ENCODE data around the gene MC2R.
A peak's percentile ranks its signal among the peaks of the same experiment; 100 is the strongest.
"Not testable (repeated sequence)": the region's sequence is repeated elsewhere in the genome, so short reads cannot be mapped to it uniquely, and the experiment has no call there.

MC2R gene

DNA sequence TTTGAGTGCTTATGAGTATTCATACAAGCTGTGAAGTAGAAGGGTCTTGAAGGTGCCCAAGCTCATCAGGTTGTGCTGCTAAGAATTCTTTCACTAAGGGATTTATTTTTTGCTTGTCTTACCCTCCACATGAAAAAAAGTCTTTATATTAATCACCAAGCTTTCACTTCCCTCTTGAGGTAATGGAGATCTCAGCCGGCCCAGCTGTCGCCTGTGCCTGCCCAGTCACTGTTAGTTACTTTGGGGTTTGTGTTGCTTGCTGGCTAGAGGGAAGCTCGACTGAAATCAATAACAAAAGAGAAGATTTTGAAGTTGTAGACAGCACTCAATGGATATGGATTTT is 21.9 kb downstream of the MC2R start:
- DNase-seq (ENCODE audit: low spot score) = no peak

DNA sequence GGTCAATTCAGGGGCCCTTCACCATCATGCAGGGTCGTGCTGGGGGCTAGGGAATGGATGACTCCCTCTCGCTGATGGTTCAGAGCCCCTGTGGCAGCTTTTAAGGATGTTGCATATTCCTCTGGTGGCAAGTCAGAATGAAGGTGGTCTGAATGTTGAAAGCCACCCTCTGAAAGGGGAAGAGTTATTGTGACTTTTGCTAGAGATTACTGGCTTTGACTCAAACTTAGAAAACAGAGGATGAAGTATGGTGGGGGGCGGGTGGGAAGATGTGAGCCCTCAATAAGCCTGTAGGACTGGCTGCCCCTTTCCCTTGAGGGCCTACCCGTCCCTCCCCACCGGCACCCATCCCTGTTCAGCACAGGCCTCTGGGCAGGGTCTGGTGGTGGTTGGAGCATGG is 23.2 kb downstream of the MC2R start:
- DNase-seq (ENCODE audit: low spot score) = no peak

DNA sequence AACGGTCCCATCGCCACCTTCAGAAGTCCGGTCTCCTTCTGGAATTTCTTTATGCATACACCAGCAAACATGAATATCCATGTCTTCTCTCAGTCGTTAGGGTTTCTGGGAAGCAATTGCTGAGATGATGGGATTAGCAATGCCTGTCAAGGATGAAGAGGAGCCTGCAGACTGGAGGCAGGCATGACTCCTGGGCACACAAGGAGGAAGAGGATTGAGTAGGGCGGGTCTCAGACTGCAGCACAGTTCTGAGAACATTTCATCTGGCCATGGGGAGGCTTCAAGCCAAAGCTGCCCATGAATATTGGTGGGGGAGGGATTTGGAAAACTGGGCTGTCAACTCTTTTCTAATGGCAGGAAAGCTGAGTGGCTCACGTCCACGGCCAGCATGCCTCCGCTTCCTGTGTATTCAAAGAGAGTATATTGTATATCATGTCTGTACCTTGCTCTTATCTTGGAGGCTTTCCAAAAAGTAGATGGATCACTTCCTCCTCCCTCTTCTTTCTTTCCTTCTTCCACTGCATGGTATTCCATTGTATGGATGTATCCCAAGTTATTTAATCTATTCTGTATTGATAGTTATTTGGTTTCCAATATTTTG is 24.5 kb downstream of the MC2R start:
- DNase-seq (ENCODE audit: low spot score) = no peak

DNA sequence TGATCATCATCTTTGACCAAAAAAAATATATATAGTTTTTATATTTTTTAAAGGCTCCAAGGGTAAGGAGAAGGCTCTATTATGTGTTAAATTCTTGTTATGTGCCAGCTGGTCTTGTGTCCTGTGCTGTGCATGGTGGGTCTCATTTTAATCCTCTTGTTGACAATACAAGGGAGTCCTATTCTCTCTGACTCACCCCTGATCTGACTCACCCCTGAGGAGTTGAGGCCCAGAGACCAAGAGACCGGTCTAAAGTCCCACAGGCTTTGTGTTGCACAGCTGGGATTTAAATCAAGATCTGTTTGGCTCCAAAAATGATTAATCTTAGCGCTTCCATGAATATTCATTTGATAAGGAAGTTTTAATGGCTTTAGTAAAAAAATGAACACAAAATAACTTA is 25.7 kb downstream of the MC2R start:
- no peak for DNase-seq (ENCODE audit: low spot score)

- no peak for DNase-seq (ENCODE audit: low spot score)
Measured at GRCh38 chr18:13888191-13888716, 27.1 kb downstream of the MC2R start.

DNA sequence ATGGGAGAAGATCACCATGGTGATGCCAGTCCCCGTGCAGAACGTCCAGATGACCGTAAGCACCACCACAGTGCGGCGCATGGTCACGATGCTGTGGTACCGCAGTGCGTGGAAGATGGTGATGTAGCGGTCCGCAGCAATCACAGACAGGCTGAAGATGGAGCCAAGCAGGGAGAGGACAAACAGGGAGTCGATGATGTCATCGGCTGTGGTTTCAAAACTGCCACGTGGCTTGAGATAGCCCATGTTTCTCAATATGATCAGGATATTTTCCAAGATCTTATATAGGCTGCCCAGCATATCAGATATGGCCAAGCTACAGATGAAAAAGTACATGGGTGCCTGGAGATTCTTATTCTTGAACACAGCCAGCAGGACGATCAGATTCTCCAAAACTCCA is 30.3 kb downstream of the MC2R start:
- DNase-seq (ENCODE audit: low spot score) = no peak

DNA sequence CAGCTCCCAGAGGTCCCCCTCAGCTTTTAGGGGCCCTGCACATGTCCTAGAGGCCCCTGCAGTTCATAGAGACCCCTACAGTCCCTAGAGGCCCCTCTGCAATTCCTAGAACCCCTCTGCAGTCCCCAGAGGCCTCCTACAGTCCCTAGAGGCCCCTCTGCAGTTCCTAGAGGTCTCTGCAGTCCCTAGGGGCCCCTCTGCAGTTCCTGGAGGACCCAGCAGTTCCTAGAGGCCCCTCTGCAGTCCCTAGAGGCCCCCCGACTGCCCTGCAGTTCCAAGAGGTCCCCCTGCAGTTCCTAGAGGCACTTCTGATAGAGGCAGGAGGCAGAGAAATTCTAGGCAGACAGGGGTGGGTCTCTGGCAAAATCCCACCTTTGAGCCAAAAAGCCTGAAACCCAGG is 35.4 kb downstream of the MC2R start:
- no peak for DNase-seq (ENCODE audit: low spot score)

GRCh38 chr18:13879492-13879891 is 35.8 kb downstream of the MC2R start:
- no peak for DNase-seq (ENCODE audit: low spot score)

DNA sequence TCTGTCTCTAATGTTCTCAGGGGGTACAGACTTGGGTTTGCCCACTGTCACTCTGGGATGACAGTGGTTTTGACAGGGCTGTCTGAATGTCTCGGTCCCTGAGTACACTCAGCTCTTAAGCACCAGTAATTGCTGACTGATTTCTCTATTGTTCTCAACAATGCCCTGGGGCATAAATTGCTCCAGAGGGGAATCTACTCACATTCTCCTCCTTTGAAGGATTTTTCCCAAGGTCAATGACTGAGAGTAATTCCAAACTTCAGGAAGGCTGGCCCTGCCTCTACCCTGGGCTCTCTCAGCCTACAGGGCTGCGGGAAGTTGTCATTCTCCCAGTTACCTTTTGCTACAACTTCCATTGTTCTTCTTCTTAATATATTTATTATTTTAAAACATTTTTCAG is 36.5 kb downstream of the MC2R start:
- DNase-seq (ENCODE audit: low spot score) = no peak

GRCh38 chr18:13877157-13877556 is 38.2 kb downstream of the MC2R start:
- DNase-seq (ENCODE audit: low spot score) = no peak

GRCh38 chr18:13874558-13874957 is 40.8 kb downstream of the MC2R start:
- no peak for DNase-seq (ENCODE audit: low spot score)

DNA sequence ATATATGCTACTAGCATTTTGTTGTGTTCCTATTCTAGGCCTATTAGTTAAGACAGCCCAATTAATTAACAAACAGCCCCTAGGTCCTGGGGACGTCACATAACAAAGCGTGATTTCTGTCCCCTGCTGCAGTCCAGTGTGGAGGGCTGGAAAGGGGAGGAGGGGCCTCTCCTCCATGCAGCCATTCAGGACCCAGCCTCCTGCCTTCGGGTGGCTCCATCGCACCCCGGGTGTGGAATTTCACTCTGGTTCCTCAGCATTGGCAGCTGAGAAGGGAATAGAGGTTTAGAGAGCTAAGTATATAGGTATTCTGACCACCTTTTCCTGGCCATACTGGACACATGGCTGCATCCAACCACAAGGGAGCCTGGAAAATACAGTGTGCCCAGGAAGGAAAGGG is 42.4 kb downstream of the MC2R start:
- no peak for DNase-seq (ENCODE audit: low spot score)

GRCh38 chr18:13872373-13872772 is 43.0 kb downstream of the MC2R start:
- DNase-seq (ENCODE audit: low spot score) = no peak

DNA sequence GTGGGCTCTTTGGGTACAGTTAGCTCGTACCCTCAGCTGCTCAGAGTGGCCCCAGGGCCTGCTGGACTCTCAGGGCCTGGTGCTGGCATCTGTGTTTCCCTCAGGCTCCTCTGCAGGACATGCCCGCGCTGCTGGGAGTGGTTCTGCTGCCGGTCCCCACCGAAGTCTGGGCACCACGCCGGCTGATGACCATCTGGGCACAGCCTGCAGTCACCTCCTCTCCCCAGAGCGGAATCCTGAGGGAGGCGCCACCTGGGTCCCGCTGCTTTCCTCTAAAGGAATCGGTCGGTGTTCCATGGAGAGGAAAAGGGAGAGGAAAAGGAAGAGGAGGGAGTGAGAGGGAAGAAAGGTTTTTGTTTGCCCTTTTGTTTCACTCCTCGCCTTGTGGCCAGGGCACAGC is 43.6 kb downstream of the MC2R start:
- DNase-seq (ENCODE audit: low spot score) = peak; percentile 83

GRCh38 chr18:13868501-13869271 is 46.6 kb downstream of the MC2R start:
- DNase-seq (ENCODE audit: low spot score) = peak; percentile 72

GRCh38 chr18:13862898-13863297 is 52.4 kb downstream of the MC2R start:
- DNase-seq (ENCODE audit: low spot score) = not testable (repeated sequence)

DNA sequence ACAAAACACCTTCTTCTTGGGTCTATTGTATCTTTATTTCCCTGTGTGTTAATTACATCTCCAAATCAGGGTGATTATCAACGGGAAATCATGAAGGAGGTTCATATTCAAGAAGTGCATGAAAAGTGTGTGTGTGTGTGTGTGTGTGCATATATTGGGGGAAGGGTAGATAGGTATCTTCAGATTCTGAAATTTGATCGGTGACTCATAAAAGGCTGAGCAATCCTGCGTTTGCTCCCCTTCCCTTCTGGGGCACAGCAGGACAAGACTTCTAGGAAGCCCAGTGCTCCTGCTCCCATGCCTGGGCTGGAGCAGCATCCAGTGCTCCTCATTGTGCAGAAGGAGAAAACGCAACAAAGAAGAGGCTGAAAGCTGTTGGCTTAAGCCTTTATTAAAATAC is 65.5 kb downstream of the MC2R start:
- DNase-seq (ENCODE audit: low spot score) = no peak

- DNase-seq (ENCODE audit: low spot score) = no peak
Measured at GRCh38 chr18:13836559-13836958, 78.8 kb downstream of the MC2R start.

- no peak for DNase-seq (ENCODE audit: low spot score)
Measured at GRCh38 chr18:13835202-13835601, 80.1 kb downstream of the MC2R start.

- peak; percentile 34 for DNase-seq (ENCODE audit: low spot score)
Measured at GRCh38 chr18:13834496-13835015, 80.8 kb downstream of the MC2R start.

Measured in cerebellar cortex (tissue), 1 donor.